ENCODE data around the gene TMEM214. TPM values are rescaled to one million over a fixed set of nuclear protein-coding genes. Genes with fewer than 3 reads are reported as not detected.

TMEM214 gene
- total and polyA plus RNA-seq, 3 donors from 2014 or later = 64.8 to 81.9 (median 73.9) TPM

GRCh38 chr2:27029051-27029450, 3.7 kb upstream of the TMEM214 start:
- intact Hi-C loops (cut with DNase I; ENCODE audit: low total_unique reads) = no loop called here
- peaks cover 6% of the 10 kb centered on the region for H3K4me1 ChIP-seq
- no peak overlapping the region for H3K4me3 ChIP-seq
- H3K27me3 ChIP-seq = no peaks in the 10 kb centered on the region
- no peak overlapping the region for H3K27ac ChIP-seq
- no peak for TF ChIP-seq POLR2A (IDR thresholded peaks at IDR 0.05)
- TF ChIP-seq, protein P1, sequence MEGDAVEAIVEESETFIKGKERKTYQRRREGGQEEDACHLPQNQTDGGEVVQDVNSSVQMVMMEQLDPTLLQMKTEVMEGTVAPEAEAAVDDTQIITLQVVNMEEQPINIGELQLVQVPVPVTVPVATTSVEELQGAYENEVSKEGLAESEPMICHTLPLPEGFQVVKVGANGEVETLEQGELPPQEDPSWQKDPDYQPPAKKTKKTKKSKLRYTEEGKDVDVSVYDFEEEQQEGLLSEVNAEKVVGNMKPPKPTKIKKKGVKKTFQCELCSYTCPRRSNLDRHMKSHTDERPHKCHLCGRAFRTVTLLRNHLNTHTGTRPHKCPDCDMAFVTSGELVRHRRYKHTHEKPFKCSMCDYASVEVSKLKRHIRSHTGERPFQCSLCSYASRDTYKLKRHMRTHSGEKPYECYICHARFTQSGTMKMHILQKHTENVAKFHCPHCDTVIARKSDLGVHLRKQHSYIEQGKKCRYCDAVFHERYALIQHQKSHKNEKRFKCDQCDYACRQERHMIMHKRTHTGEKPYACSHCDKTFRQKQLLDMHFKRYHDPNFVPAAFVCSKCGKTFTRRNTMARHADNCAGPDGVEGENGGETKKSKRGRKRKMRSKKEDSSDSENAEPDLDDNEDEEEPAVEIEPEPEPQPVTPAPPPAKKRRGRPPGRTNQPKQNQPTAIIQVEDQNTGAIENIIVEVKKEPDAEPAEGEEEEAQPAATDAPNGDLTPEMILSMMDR (IDR thresholded peaks at IDR 0.05) = no peak
- no peaks in the 10 kb centered on the region for H3K36me3 ChIP-seq (ENCODE audit: low read depth, missing control alignments)
- DNase-seq = no peak
- H3K9me3 ChIP-seq = no peaks in the 10 kb centered on the region
- 93 to 94% methylated on average over 2 of the region's 2 CpGs for WGBS, 2 donors

DNA sequence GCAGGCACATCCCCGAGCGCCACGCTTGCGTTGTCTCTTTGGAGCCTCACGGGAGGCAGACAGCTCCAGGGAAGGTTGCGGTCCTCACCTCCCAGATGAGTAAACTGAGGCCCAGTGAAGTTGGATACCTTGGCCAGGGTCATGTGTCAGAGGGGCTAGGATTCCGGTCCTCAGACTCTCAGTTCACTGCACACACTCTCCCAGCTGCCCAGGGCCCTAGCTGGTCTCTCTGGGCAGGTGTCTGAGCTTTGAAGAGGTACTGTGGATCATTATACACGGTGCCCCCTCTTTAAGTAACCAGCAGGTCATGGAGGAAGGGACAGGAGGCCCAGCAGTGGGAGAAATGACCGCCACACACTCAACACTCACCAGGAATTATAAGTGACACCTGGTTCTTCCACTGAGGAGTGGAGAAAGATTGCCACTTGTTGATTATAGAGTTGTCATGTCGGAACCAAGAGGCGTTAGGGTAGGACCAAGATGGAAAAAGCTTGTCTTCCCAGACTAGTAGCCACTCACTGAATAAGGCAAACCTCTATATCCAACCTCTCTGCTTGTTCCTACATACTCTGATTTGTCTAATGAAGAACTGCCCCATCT, 588 bp downstream of the TMEM214 start:
- peak overlapping the region; percentile 74 to 80 for H3K4me3 ChIP-seq
- TF ChIP-seq, protein P1 (IDR thresholded peaks at IDR 0.05) = no peak
- TF ChIP-seq POLR2A (IDR thresholded peaks at IDR 0.05) = no peak
- H3K9me3 ChIP-seq = no peaks in the 10 kb centered on the region
- intact Hi-C loops (cut with DNase I; ENCODE audit: low total_unique reads) = no loop called here
- no peaks in the 10 kb centered on the region for H3K36me3 ChIP-seq (ENCODE audit: low read depth, missing control alignments)
- no peaks in the 10 kb centered on the region for H3K27me3 ChIP-seq
- 7 to 14% methylated on average over 5 to 11 of the region's 11 CpGs for whole genome bisulfite sequencing, 2 donors
- H3K27ac ChIP-seq = peak overlapping the region; percentile 61 to 76
- peaks cover 12% of the 10 kb centered on the region for H3K4me1 ChIP-seq
- no peak for DNase-seq

DNA sequence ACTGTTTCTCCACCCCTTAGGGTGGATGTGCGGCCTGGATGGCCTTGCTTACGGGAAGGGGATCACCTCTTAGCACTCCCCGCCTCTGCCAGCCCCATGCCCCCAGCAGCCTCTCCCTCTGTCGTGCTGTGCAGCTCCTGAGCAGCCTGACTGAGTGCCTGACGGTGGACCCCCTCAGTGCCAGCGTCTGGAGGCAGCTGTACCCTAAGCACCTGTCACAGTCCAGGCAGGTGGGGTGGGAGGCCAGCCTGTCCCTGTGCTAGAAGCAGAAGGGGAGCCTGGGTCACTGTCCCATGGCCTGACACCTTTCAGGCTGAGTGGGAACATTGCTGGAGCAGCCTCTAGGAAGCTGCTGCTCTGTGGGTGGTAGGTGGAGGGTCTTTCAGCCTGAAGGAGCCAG, 5.2 kb downstream of the TMEM214 start:
- Histone ChIP-seq H3K27me3 (no peaks in the 10 kb centered on the region), H3K9me3 (no peaks in the 10 kb centered on the region), H3K36me3 (ENCODE audit: low read depth, missing control alignments) (no peaks in the 10 kb centered on the region), H3K4me3 (no peak overlapping the region), H3K4me1 (peaks cover 12% of the 10 kb centered on the region), H3K27ac (no peak overlapping the region)
- DNase-seq = no peak
- intact Hi-C loops (cut with DNase I; ENCODE audit: low total_unique reads) = no loop called here
- 90 to 91% methylated on average over 4 to 6 of the region's 6 CpGs for WGBS, 2 donors
- TF ChIP-seq POLR2A (IDR thresholded peaks at IDR 0.05) = no peak
- TF ChIP-seq, protein P1 (IDR thresholded peaks at IDR 0.05) = no peak

GRCh38 chr2:27038631-27039339, 6.0 kb downstream of the TMEM214 start:
- intact Hi-C loops (cut with DNase I; ENCODE audit: low total_unique reads) = no loop called here
- Histone ChIP-seq H3K36me3 (ENCODE audit: low read depth, missing control alignments) (no peaks in the 10 kb centered on the region), H3K27ac (no peak overlapping the region), H3K9me3 (no peaks in the 10 kb centered on the region), H3K27me3 (no peaks in the 10 kb centered on the region), H3K4me1 (peaks cover 9% of the 10 kb centered on the region), H3K4me3 (no peak overlapping the region)
- WGBS, 2 donors = 70 to 90% methylated on average over 5 to 17 of the region's 17 CpGs
- TF ChIP-seq POLR2A (IDR thresholded peaks at IDR 0.05) = no peak
- TF ChIP-seq, protein P1 (IDR thresholded peaks at IDR 0.05) = no peak
- DNase-seq = no peak
